ENCODE measurements around the gene SLC12A5. TPM values are rescaled to one million over a fixed set of nuclear protein-coding genes. Genes with fewer than 3 reads are reported as not detected.

Gene SLC12A5
- total and polyA plus RNA-seq, 9 of the 15 experiments (the other 6 are each of a cell fraction or from before 2014, with no cell fraction given), result 0.36 to 7.5 (median 2.1) TPM

DNA sequence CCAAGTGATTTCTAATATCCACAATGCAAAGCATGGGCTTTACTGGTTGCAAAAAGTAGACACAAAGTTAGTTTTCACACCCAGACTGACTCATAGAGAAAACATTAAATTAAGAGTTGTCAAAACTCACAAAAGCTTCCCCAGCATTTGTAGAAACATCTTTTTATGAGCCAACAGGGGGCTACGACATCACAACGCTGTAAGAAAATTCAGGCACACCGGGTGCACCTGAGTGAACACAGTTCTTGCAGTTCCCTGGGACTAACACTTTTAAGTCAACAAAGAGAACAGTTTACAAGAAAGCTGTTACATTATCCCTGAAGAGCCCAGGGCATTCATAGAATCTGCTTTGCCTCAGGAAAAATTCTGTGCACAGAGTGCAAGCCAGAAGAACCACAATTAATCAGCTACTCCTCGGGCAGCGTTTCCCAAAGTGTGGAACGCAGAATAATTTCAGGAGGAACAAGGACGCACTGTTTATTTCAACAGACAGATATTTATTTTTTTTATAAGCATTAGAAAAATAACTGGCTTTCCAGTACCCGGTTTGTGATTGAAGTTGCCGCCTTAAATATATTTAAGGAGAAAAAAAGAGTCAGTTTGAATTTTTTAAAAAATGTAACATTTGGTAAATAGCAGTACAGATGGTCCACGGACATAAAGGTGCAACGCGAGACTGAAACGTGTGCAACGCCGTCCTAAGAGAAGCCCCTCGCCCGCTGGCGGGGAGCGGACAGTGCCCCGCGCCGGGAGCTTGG is 59.6 kb downstream of the SLC12A5 start:
- Histone ChIP-seq H3K9me1 (ENCODE audit: control insufficient read depth, insufficient read depth, low read length) (no peaks in the 10 kb centered on the region), H3K4me3 (peak overlapping the region; percentile 65), H2AFZ (ENCODE audit: low read depth, low read length) (peak overlapping the region; percentile 95), H3K27me3 (ENCODE audit: control insufficient read depth in 2 of 2, insufficient read depth in 2 of 2, low read length in 2 of 2) (no peaks in the 10 kb centered on the region), H3K9ac (ENCODE audit: insufficient read depth in 1 of 2, low read depth in 2 of 2, low read length in 2 of 2) (peak overlapping the region; percentile 90 to 99), H3K4me1 (replicated peaks in 1 of 2; ENCODE audit: control insufficient read depth in 2 of 2, insufficient read depth in 2 of 2, low read length in 2 of 2) (peaks cover 12 to 23% of the 10 kb centered on the region in 2 experiments), H3K4me2 (ENCODE audit: insufficient read depth, low read length) (peak overlapping the region; percentile 83), H4K20me1 (replicated peaks; ENCODE audit: control insufficient read depth, insufficient read depth, low read length) (peaks cover 24% of the 10 kb centered on the region), H3K36me3 (ENCODE audit: control insufficient read depth, insufficient read depth, low read length) (peaks cover under 1% of the 10 kb centered on the region; the same call in 1 of the 3 replicates), H3K9me3 (replicated peaks; ENCODE audit: control insufficient read depth, insufficient read depth, low read depth, low read length) (no peaks in the 10 kb centered on the region), H3K27ac (ENCODE audit: extremely low read depth, low read depth, low read length) (peak overlapping the region; percentile 98), H3K79me2 (ENCODE audit: control insufficient read depth, insufficient read depth, low read length) (peaks cover 60% of the 10 kb centered on the region)
- WGBS (ENCODE audit: insufficient coverage, low coverage, missing lambda C conversion rate), result under 1% methylated on average over 22 of the region's 22 CpGs
- FAIRE-seq (no peak), ATAC-seq (peak; percentile 14; the same call in 2 of the 3 replicates), DNase-seq (ENCODE audit: extremely low read depth in 1 of 4, low spot score in 3 of 4) (peak in 3 of 4 experiments; percentile 20 to 40 (median 21))
- TF ChIP-seq, protein P1, sequence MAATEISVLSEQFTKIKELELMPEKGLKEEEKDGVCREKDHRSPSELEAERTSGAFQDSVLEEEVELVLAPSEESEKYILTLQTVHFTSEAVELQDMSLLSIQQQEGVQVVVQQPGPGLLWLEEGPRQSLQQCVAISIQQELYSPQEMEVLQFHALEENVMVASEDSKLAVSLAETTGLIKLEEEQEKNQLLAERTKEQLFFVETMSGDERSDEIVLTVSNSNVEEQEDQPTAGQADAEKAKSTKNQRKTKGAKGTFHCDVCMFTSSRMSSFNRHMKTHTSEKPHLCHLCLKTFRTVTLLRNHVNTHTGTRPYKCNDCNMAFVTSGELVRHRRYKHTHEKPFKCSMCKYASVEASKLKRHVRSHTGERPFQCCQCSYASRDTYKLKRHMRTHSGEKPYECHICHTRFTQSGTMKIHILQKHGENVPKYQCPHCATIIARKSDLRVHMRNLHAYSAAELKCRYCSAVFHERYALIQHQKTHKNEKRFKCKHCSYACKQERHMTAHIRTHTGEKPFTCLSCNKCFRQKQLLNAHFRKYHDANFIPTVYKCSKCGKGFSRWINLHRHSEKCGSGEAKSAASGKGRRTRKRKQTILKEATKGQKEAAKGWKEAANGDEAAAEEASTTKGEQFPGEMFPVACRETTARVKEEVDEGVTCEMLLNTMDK (IDR thresholded peaks at IDR 0.05; ENCODE audit: borderline replicate concordance, insufficient read depth, low read depth, low read length, poor library complexity, severe bottlenecking), result peak; percentile 9
- peak; percentile 52; the same call in 1 of the 2 replicates for TF ChIP-seq ZBTB7A (IDR thresholded peaks at IDR 0.05; ENCODE audit: borderline replicate concordance, control insufficient read depth, low read depth, low read length)
- no peak for TF ChIP-seq POLR2B (IDR thresholded peaks at IDR 0.05; ENCODE audit: low read depth, partially characterized antibody)
- ChIA-PET POLR2A (interaction anchor here (0.6 to 2.1 kb wide), 14 partner anchors 8 to 308 kb away, joined by 3 to 18 read pairs (median 4); partner anchors contain the start of gene PCIF1), CTCF (ENCODE audit: low intra/inter-chr PET ratio) (interaction anchor here (3.8 kb wide), 1 partner anchor 74 kb away, joined by 18 read pairs; no protein-coding TSS in a partner anchor)
- intact Hi-C loops (cut with micrococcal nuclease), result loop anchor here (5.0 kb wide), 1 partner anchor 116 kb away; the partner anchor contains the start of gene ZNF335
- in situ Hi-C loops (cut with MboI), result no loop called here
- no TSS peak for BruUV-seq (replicated peaks)

Data from K562 (cell line).